Measurements from ENCODE around the gene PPIL6. TPM values are rescaled to one million over a fixed set of nuclear protein-coding genes. Genes with fewer than 3 reads are reported as not detected.
"Not testable (repeated sequence)": the region's sequence is repeated elsewhere in the genome, so short reads cannot be mapped to it uniquely, and the experiment has no call there.

Gene PPIL6
- total RNA-seq, 4 donors from 2014 or later = 0.35 to 6.1 (median 2.8) TPM

DNA sequence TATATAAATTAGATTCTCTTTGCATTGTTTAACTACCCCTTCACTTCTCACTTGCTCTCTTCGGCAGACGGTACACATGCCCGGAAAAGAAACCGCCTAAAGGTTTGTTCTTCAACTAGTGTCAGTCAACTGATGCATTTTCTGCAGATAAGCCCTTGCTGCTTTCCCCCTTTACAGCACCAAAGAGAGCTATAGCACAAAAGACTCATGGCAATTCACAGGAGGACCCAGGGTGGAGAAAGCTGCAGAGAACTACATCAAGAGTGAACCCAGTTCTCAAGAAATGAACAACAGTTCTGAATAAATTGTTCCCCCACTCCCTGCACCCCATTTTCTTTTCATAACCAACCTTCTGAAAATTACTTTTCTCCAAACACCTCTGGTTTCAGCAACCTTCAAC, 67.1 kb downstream of the PPIL6 start:
- Histone ChIP-seq H3K9me3 (no peaks in the 10 kb centered on the region), H3K36me3 (peaks cover 0 to 95% (median 21%) of the 10 kb centered on the region in 3 donors), H3K4me3 (no peak overlapping the region), H3K27ac (no peak overlapping the region), H3K4me1 (peaks cover 0 to 56% (median 0%) of the 10 kb centered on the region in 3 donors), H3K27me3 (no peaks in the 10 kb centered on the region)
- TF ChIP-seq CTCF (IDR thresholded peaks at IDR 0.05) = no peak
- TF ChIP-seq POLR2A (IDR thresholded peaks at IDR 0.05) = no peak
- intact Hi-C loops (cut with DNase I) = no loop called here
- WGBS, 2 donors = 81 to 90% methylated on average over 4 of the region's 4 CpGs
- DNase-seq = no peak

DNA sequence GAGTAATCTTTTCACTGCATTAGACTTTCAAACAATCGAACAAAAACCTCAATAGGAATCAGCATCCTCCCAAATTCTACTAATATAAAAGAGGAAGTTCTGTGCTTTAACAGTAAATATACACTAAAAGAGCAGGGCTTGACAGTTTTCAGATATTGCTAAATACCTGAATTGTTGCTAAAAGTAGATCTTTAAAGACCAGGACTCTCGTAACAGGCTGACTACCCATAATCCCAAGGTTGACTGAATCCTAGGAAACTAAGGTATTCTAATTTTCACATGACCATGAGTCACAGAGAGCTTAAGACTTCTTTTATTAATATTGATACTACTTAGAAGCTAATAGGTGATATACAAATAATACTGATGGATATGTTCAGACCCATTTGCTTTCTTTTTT, 68.3 kb downstream of the PPIL6 start:
- WGBS, 2 donors = 39 to 49% methylated on average over 2 of the region's 2 CpGs
- no peaks in the 10 kb centered on the region for H3K27me3 ChIP-seq
- no peak overlapping the region for H3K4me3 ChIP-seq
- peak overlapping the region in 1 of 4 donors; percentile 53 for H3K27ac ChIP-seq
- no peak for DNase-seq
- no peak for TF ChIP-seq CTCF (IDR thresholded peaks at IDR 0.05)
- TF ChIP-seq POLR2A (IDR thresholded peaks at IDR 0.05) = no peak
- no peaks in the 10 kb centered on the region for H3K9me3 ChIP-seq
- peaks cover 0 to 95% (median 24%) of the 10 kb centered on the region in 3 donors for H3K36me3 ChIP-seq
- intact Hi-C loops (cut with DNase I) = no loop called here
- H3K4me1 ChIP-seq = peaks cover 0 to 44% (median 0%) of the 10 kb centered on the region in 3 donors

DNA sequence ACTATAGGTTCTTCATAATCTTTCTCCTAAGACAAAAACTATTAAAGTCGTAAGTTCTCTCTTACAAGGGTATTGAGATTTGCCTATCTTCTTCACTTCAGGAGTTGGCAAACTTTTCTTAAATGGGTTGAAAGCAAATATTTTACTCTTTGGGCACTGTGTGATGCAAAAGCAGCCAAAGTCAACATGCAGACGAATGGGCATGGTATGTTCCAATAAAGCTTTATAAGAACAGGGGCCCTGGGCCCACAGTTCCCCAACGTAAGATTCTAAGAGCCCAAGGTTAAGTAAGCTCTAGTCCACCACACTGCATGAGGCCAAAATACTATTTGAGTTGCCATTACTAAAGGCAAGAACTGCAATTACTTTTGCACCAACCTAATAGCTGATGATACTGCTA, 69.6 kb downstream of the PPIL6 start:
- intact Hi-C loops (cut with DNase I) = no loop called here
- peaks cover 0 to 39% (median 0%) of the 10 kb centered on the region in 3 donors for H3K4me1 ChIP-seq
- peaks cover 0 to 93% (median 24%) of the 10 kb centered on the region in 3 donors for H3K36me3 ChIP-seq
- H3K27me3 ChIP-seq = no peaks in the 10 kb centered on the region
- H3K4me3 ChIP-seq = no peak overlapping the region
- WGBS, 2 donors = 56 to 66% methylated on average over 3 of the region's 3 CpGs
- H3K27ac ChIP-seq = no peak overlapping the region
- TF ChIP-seq POLR2A (IDR thresholded peaks at IDR 0.05) (no peak), CTCF (IDR thresholded peaks at IDR 0.05) (no peak)
- H3K9me3 ChIP-seq = no peaks in the 10 kb centered on the region
- no peak for DNase-seq

DNA sequence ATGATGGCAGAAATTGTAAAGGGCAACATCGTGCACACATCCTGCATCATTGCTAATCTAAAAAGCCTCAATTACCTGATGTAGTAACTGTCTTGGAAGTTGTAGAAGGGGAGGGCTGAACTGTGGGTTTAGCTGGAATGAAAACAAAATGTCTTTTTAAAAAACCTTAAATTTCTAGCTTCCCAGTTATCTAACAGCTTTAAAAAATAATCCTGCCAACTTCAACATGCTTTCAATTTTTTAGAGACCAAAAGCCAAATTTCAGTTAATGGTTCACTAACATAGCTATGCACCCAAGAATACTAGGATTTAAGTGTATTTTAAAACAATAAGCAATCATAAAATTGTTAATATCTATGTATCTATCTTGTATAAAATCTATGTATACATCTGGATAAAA, 70.1 kb downstream of the PPIL6 start:
- H3K27me3 ChIP-seq = no peaks in the 10 kb centered on the region
- intact Hi-C loops (cut with DNase I) = no loop called here
- no peak for TF ChIP-seq POLR2A (IDR thresholded peaks at IDR 0.05)
- no peak for TF ChIP-seq CTCF (IDR thresholded peaks at IDR 0.05)
- no peak for DNase-seq
- WGBS, 2 donors = 92 to 93% methylated on average over 1 of the region's 1 CpG
- peaks cover 0 to 93% (median 24%) of the 10 kb centered on the region in 3 donors for H3K36me3 ChIP-seq
- no peak overlapping the region for H3K27ac ChIP-seq
- H3K4me3 ChIP-seq = no peak overlapping the region
- H3K9me3 ChIP-seq = no peaks in the 10 kb centered on the region
- peaks cover 0 to 39% (median 0%) of the 10 kb centered on the region in 3 donors for H3K4me1 ChIP-seq

DNA sequence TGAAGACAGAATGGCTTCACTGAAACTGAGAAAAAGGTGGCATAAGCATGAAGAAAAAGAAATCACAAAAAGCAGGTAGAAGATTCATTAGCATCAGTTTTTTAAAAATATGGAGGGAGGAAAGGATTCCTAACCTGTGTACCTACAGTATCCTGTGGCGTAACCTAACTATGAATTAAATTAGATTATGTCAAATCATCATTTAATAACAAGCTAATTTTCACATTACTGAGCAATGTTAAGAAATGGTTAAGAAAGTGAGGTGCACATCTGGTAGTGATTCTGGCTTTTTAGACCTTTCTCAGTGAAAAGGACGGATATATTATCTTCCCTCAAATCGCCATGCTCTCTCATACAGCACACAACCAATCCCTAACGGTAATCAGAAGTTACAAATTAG, 70.7 kb downstream of the PPIL6 start:
- Histone ChIP-seq H3K27me3 (no peaks in the 10 kb centered on the region), H3K4me3 (no peak overlapping the region), H3K9me3 (no peaks in the 10 kb centered on the region), H3K27ac (no peak overlapping the region), H3K36me3 (peaks cover 0 to 93% (median 18%) of the 10 kb centered on the region in 3 donors), H3K4me1 (peaks cover 0 to 39% (median 0%) of the 10 kb centered on the region in 3 donors)
- TF ChIP-seq POLR2A (IDR thresholded peaks at IDR 0.05) (no peak), CTCF (IDR thresholded peaks at IDR 0.05) (no peak)
- intact Hi-C loops (cut with DNase I) = no loop called here
- DNase-seq = no peak
- WGBS, 2 donors = 85 to 92% methylated on average over 4 of the region's 4 CpGs

GRCh38 chr6:109364382-109365078, 75.9 kb downstream of the PPIL6 start:
- 88 to 95% methylated on average over 5 of the region's 5 CpGs for WGBS, 2 donors
- H3K27ac ChIP-seq; H3K4me1 ChIP-seq; DNase-seq; H3K9me3 ChIP-seq; H3K27me3 ChIP-seq; H3K4me3 ChIP-seq; intact Hi-C loops (cut with DNase I): not testable (repeated sequence)
- peaks cover 4 to 96% (median 10%) of the 10 kb centered on the region in 3 donors for H3K36me3 ChIP-seq
